ENCODE results near the gene GNAI3.

The GNAI3 gene

DNA sequence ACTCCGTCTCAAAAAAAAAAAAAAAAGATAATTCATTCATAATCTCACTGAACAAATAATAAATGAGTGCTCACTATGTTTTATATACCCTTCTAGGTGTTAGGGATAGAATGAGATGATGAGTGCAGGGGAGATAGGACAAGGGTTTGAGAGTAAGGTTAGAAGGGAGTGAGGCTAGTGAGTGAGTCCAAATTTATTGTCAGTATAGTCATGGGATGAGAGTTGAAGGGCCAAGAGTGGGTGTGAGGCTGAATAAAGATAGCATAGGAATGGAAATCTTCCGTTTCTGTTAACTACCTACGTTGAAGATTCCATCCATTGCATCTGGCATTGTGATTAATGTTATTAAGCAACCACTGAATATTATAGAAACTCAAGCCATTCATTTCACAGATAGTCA, 16.8 kb downstream of the GNAI3 start:
- no peak overlapping the region for H3K4me3 ChIP-seq (ENCODE audit: low read depth, low read length)
- TF ChIP-seq, protein P1, sequence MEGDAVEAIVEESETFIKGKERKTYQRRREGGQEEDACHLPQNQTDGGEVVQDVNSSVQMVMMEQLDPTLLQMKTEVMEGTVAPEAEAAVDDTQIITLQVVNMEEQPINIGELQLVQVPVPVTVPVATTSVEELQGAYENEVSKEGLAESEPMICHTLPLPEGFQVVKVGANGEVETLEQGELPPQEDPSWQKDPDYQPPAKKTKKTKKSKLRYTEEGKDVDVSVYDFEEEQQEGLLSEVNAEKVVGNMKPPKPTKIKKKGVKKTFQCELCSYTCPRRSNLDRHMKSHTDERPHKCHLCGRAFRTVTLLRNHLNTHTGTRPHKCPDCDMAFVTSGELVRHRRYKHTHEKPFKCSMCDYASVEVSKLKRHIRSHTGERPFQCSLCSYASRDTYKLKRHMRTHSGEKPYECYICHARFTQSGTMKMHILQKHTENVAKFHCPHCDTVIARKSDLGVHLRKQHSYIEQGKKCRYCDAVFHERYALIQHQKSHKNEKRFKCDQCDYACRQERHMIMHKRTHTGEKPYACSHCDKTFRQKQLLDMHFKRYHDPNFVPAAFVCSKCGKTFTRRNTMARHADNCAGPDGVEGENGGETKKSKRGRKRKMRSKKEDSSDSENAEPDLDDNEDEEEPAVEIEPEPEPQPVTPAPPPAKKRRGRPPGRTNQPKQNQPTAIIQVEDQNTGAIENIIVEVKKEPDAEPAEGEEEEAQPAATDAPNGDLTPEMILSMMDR (IDR thresholded peaks at IDR 0.05; ENCODE audit: borderline replicate concordance, insufficient read depth, low read depth, low read length): no peak

DNA sequence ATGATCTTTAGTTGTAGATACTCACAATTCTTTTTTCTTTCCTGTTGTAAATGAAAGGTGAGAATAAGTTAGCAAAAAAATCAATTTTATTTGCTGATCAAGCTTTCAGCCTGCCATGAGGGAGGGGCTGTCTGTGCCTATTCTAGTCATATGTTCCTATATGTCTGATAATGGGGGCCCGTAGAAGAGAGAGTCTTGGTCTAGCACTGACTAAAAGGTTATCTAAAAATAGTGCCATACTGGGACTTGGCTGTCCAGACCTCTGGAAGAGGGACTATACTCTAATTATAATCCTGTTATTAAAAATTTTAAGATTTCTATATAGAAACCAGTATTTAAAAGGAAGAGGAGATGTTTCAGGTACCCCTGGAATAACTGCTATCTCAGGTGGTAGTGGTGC, 18.6 kb downstream of the GNAI3 start:
- H3K4me3 ChIP-seq (ENCODE audit: low read depth, low read length): no peak overlapping the region
- TF ChIP-seq, protein P1 (IDR thresholded peaks at IDR 0.05; ENCODE audit: borderline replicate concordance, insufficient read depth, low read depth, low read length): no peak

DNA sequence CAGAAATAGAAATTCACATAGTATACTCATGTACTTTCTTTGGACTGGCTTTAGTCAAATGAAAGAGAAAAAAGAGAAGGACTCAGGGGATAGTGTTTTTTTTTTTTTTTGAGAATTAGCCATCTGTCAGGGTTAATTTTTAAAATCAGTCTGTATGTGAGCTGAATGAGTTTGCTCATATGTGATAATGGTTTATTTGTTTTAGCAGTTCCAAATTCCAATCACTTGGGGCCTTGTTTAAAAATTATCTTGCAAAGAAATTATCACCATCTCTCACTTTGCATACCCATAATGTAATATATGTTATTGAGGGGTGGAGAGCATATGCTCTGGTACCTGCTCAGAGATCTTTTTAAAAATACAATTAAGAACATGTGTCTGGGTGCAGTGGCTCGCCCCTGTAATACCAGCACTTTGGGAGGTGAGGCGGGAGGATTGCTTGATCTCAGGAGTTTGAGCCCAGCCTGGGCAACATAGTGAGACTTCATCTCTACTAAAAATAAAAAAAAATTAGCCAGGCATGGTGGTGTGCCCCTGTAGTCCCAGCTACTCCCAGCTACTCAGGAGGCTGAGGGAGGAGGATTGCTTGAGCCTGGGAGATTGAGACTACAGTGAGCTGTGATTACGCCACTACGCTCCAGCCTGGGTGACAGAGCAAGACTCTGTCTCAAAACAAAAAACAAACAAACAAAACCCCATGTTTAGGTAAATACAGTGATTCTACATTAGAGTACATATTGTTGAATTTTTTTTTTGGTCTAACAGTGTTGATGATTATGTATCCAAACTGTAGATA, 19.7 kb downstream of the GNAI3 start:
- no peak overlapping the region for H3K4me3 ChIP-seq (ENCODE audit: low read depth, low read length)
- TF ChIP-seq, protein P1 (IDR thresholded peaks at IDR 0.05; ENCODE audit: borderline replicate concordance, insufficient read depth, low read depth, low read length): no peak

DNA sequence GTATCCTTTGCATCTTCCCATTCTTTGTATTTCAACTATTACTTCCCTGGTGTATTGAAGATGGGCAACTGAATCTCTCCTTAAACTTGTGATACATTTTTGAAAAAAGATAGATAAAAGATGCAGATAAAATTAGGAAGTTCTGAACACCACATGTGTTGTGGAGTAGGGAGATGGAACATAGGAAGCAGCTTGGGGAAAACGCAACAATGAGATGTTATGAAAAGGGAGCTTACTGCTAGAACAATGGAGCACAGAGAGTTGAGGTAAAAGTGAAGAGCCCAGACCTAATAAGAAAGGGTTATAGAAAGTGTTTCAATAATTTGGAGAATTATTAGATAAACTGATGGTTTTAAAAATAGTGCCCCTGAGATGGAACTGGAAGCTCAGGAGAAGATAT, 20.9 kb downstream of the GNAI3 start:
- TF ChIP-seq, protein P1 (IDR thresholded peaks at IDR 0.05; ENCODE audit: borderline replicate concordance, insufficient read depth, low read depth, low read length): no peak
- H3K4me3 ChIP-seq (ENCODE audit: low read depth, low read length): no peak overlapping the region

DNA sequence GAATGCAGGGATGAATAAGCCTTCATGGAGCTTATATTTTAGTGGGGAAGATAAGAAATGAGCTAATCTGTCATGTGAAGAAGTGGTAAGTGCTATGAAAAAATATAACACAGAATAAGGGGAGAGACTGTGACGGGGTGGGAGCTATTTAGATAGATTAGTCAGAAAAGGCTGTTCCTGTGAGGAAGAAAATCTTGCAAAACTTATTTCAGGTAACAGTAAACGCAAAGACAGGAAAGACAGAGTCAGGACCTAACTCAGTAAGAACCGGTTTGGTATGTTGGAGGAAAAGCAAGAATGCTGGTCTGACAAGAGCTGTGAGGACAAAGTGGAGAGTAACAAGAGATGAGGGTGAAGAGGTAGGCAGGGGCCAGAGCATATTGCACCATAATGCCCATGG, 22.0 kb downstream of the GNAI3 start:
- no peak overlapping the region for H3K4me3 ChIP-seq (ENCODE audit: low read depth, low read length)
- TF ChIP-seq, protein P1 (IDR thresholded peaks at IDR 0.05; ENCODE audit: borderline replicate concordance, insufficient read depth, low read depth, low read length): no peak

DNA sequence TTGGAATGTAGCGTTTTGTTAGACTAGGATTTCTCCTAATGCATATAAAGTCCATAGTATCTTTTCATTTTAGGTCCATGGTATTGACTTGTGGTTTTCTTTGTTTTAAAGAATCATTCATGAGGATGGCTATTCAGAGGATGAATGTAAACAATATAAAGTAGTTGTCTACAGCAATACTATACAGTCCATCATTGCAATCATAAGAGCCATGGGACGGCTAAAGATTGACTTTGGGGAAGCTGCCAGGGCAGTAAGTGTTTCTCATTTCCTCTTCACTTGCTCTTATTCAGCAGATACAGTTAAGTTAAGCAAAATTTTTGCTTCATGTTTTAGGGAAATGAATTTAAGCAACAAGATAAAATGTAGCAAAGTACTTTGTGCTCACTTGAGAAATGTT, 25.4 kb downstream of the GNAI3 start:
- TF ChIP-seq, protein P1 (IDR thresholded peaks at IDR 0.05; ENCODE audit: borderline replicate concordance, insufficient read depth, low read depth, low read length): no peak
- no peak overlapping the region for H3K4me3 ChIP-seq (ENCODE audit: low read depth, low read length)

DNA sequence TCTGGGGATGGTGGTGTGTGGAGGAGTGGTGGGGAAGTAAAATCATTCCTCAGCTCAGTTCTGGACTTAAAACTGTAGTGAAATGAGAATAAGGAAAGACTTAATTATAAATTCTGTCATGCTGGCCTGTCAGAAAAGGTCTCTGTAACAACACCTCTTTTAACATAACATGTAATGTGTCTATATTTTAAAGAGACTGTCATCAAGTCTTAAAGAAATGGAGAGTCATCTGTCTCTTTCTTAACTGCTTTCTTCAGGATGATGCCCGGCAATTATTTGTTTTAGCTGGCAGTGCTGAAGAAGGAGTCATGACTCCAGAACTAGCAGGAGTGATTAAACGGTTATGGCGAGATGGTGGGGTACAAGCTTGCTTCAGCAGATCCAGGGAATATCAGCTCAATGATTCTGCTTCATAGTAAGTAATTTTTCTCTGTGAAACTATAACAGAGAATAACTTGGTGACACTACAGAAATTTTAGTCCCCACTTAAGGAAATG, 30.6 kb downstream of the GNAI3 start:
- H3K4me3 ChIP-seq (ENCODE audit: low read depth, low read length): no peak overlapping the region
- TF ChIP-seq, protein P1 (IDR thresholded peaks at IDR 0.05; ENCODE audit: borderline replicate concordance, insufficient read depth, low read depth, low read length): no peak

Measured in GM12875 (cell line).